ELF-1 (cell line): Measurements from ENCODE around the gene HTT.

Experiments
- DNase-seq: peaks from one replicate; pipeline ENCODE4 v3.0.0-alpha.2; 2016; ENCODE audit warnings: low read depth, low spot score

Gene HTT

GRCh38 chr4:3218824-3219760 is 144.6 kb downstream of the HTT start:
- DNase-seq, result no peak

GRCh38 chr4:3219761-3220475 is 145.4 kb downstream of the HTT start:
- DNase-seq, result no peak

- DNase-seq, result no peak
These were observed 146.1 kb downstream of the HTT start for GRCh38 chr4:3220476-3221183.

- DNase-seq, result no peak
These were observed 146.7 kb downstream of the HTT start for GRCh38 chr4:3221184-3221494.

- DNase-seq, result no peak
These were observed 147.5 kb downstream of the HTT start for GRCh38 chr4:3221996-3222395.

GRCh38 chr4:3223346-3223745 is 148.9 kb downstream of the HTT start:
- DNase-seq, result no peak

GRCh38 chr4:3223956-3224748 is 149.7 kb downstream of the HTT start:
- DNase-seq, result no peak

- DNase-seq, result no peak
These were observed 150.8 kb downstream of the HTT start for GRCh38 chr4:3225071-3225850.

GRCh38 chr4:3225936-3226335 is 151.5 kb downstream of the HTT start:
- DNase-seq, result no peak

GRCh38 chr4:3226467-3226866 is 152.0 kb downstream of the HTT start:
- DNase-seq, result no peak

- no peak for DNase-seq
These were observed 152.5 kb downstream of the HTT start for GRCh38 chr4:3226944-3227343.

- no peak for DNase-seq
These were observed 153.6 kb downstream of the HTT start for GRCh38 chr4:3227878-3228675.

- no peak for DNase-seq
These were observed 154.4 kb downstream of the HTT start for GRCh38 chr4:3228881-3229280.

GRCh38 chr4:3229328-3229727 is 154.8 kb downstream of the HTT start:
- DNase-seq, result no peak

- no peak for DNase-seq
These were observed 155.5 kb downstream of the HTT start for GRCh38 chr4:3229964-3230363.

GRCh38 chr4:3231471-3231870 is 157.0 kb downstream of the HTT start:
- no peak for DNase-seq

GRCh38 chr4:3232001-3232400 is 157.5 kb downstream of the HTT start:
- no peak for DNase-seq

- DNase-seq, result no peak
These were observed 158.4 kb downstream of the HTT start for GRCh38 chr4:3232871-3233271.

- no peak for DNase-seq
These were observed 159.1 kb downstream of the HTT start for GRCh38 chr4:3233391-3234071.
